ENCODE results near the gene EIF5AL1.

DNA sequence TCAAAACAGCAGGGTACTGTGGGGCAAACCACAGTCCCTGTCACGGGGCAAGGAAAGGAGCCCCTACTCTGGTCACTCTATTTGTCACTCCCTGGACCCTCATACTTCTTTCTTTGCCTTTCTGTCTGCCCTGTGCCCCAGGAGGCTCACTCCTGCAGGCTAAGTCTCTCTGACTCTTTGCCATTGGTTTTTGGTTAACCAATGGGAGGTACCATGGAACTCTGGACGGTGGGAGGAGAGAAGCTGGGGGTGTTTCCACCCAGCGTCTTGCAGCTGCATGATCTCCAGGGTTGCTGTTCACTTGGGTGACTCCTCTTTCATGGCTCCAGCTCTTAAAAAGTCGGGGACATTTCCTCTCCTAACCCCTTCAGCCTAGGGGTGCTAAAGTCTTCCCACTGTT is 15.4 kb upstream of the EIF5AL1 start:
- TF ChIP-seq, protein P1, sequence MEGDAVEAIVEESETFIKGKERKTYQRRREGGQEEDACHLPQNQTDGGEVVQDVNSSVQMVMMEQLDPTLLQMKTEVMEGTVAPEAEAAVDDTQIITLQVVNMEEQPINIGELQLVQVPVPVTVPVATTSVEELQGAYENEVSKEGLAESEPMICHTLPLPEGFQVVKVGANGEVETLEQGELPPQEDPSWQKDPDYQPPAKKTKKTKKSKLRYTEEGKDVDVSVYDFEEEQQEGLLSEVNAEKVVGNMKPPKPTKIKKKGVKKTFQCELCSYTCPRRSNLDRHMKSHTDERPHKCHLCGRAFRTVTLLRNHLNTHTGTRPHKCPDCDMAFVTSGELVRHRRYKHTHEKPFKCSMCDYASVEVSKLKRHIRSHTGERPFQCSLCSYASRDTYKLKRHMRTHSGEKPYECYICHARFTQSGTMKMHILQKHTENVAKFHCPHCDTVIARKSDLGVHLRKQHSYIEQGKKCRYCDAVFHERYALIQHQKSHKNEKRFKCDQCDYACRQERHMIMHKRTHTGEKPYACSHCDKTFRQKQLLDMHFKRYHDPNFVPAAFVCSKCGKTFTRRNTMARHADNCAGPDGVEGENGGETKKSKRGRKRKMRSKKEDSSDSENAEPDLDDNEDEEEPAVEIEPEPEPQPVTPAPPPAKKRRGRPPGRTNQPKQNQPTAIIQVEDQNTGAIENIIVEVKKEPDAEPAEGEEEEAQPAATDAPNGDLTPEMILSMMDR (IDR thresholded peaks at IDR 0.05; ENCODE audit: poor library complexity), result no peak
- TF ChIP-seq EZH2 (IDR thresholded peaks at IDR 0.05; ENCODE audit: borderline replicate concordance), result no peak

Data from hepatocyte (in vitro differentiated cells).